GM23338 (cell line): Measurements from ENCODE around the gene MUC5B. TPM values are rescaled to one million over a fixed set of nuclear protein-coding genes. Genes with fewer than 3 reads are reported as not detected.

Experiments
- ATAC-seq: fragments of 200-7000 bp; cut with Tn5 transposase; 3 replicates; pipeline ENCODE4 v1.9.1; 2020
- DNase-seq: peaks from one replicate; pipeline ENCODE4 v3.0.0-alpha.2; 2015; ENCODE audit warnings: low spot score
- H2AFZ ChIP-seq: fragments of 200-600 bp; sonication (generic); 2 replicates; pipeline ENCODE4 v1.8.0; 2016; ENCODE audit warnings: antibody characterized with exemption, mild to moderate bottlenecking, moderate library complexity
- H3F3A ChIP-seq: fragments of 200-600 bp; sonication (generic); replicated peaks from 2 replicates; pipeline ENCODE4 v1.8.0; 2017; ENCODE audit warnings: antibody characterized with exemption, mixed run types, low read depth
- H3K27ac ChIP-seq: fragments of 200-600 bp; sonication (generic); 2 replicates; pipeline ENCODE4 v1.6.1; 2016; ENCODE audit warnings: low read depth
- H3K27me3 ChIP-seq: fragments of 200-600 bp; sonication (generic); 2 replicates; pipeline ENCODE4 v1.8.0; 2016; ENCODE audit warnings: mild to moderate bottlenecking, mixed run types, moderate library complexity; ENCODE audit not compliant: insufficient read depth
- H3K36me3 ChIP-seq: fragments of 200-600 bp; sonication (generic); 2 replicates; pipeline ENCODE4 v1.8.0; 2016; ENCODE audit warnings: mild to moderate bottlenecking; ENCODE audit not compliant: insufficient read depth
- H3K4me1 ChIP-seq: fragments of 200-600 bp; sonication (generic); 2 replicates; pipeline ENCODE4 v1.8.0; 2016; ENCODE audit warnings: mild to moderate bottlenecking, moderate library complexity; ENCODE audit not compliant: insufficient read depth
- H3K4me2 ChIP-seq: fragments of 200-600 bp; sonication (generic); 2 replicates; pipeline ENCODE4 v1.7.1; 2017; ENCODE audit warnings: mixed run types
- H3K4me3 ChIP-seq: fragments of 200-600 bp; sonication (generic); 2 replicates; pipeline ENCODE4 v1.6.1; 2016; ENCODE audit warnings: mixed run types
- H3K79me2 ChIP-seq: fragments of 200-600 bp; sonication (generic); replicated peaks from 2 replicates; pipeline ENCODE4 v1.8.0; 2017; ENCODE audit warnings: mild to moderate bottlenecking; ENCODE audit not compliant: insufficient read depth
- H3K9me2 ChIP-seq: fragments of 200-600 bp; sonication (generic); 2 replicates; pipeline ENCODE4 v1.8.0; 2017; ENCODE audit not compliant: insufficient read depth
- H4K20me1 ChIP-seq: fragments of 200-600 bp; sonication (generic); replicated peaks from 2 replicates; pipeline ENCODE4 v1.8.0; 2017; ENCODE audit warnings: mild to moderate bottlenecking; ENCODE audit not compliant: insufficient read depth
- H3K27ac Mint-ChIP-seq: 2 replicates; pipeline ENCODE4 v1.8.0; 2020; ENCODE audit warnings: inconsistent platforms, mild to moderate bottlenecking, moderate library complexity, mixed read lengths
- H3K27me3 Mint-ChIP-seq: 3 replicates; pipeline ENCODE4 v1.8.0; 2022; ENCODE audit warnings: low read depth, mild to moderate bottlenecking, moderate library complexity, mixed read lengths, inconsistent platforms; ENCODE audit not compliant: insufficient read depth, poor library complexity
- H3K36me3 Mint-ChIP-seq: 3 replicates; pipeline ENCODE4 v1.8.0; 2021; ENCODE audit warnings: low read depth, mild to moderate bottlenecking, inconsistent platforms, moderate library complexity, mixed read lengths
- H3K4me1 Mint-ChIP-seq: 3 replicates; pipeline ENCODE4 v1.8.0; 2020; ENCODE audit warnings: mild to moderate bottlenecking, inconsistent platforms, mixed read lengths
- H3K4me3 Mint-ChIP-seq: 3 replicates; pipeline ENCODE4 v1.8.0; 2021; ENCODE audit warnings: moderate library complexity, mild to moderate bottlenecking, inconsistent platforms, mixed read lengths
- H3K9me3 Mint-ChIP-seq: 3 replicates; pipeline ENCODE4 v1.8.0; 2020; ENCODE audit warnings: moderate library complexity, mild to moderate bottlenecking, inconsistent platforms, mixed read lengths
- CREB1 ChIP-seq: fragments of 250-450 bp; sonication (Bioruptor Pico); IDR thresholded peaks from 2 replicates; pipeline ENCODE4 v1.5.0; 2020; ENCODE audit warnings: low read depth, mild to moderate bottlenecking, moderate library complexity
- CTCF ChIP-seq, 2 experiments: fragments of 200-600 bp in 1 of 2; sonication (generic) in 1 of 2; conservative IDR thresholded peaks; 2 replicates each; pipeline versions ENCODE4 v1.5.1 to v1.6.1; 2016 to 2017; ENCODE audit warnings: antibody characterized with exemption in 2 of 2, low read depth in 2 of 2, mild to moderate bottlenecking in 2 of 2, moderate library complexity in 1 of 2
- EZH2phosphoT487 ChIP-seq: fragments of 200-600 bp; sonication (generic); IDR thresholded peaks from one replicate; pipeline ENCODE4 v1.8.1; 2018; ENCODE audit warnings: antibody characterized with exemption; ENCODE audit not compliant: unreplicated experiment
- JUNB ChIP-seq: IDR thresholded peaks from one replicate; pipeline ENCODE4 v1.6.1; 2016; ENCODE audit warnings: antibody characterized with exemption; ENCODE audit not compliant: unreplicated experiment
- NANOG ChIP-seq: IDR thresholded peaks from 2 replicates; pipeline ENCODE4 v1.6.1; 2016; ENCODE audit warnings: antibody characterized with exemption, borderline replicate concordance
- POLR2AphosphoS5 ChIP-seq: IDR thresholded peaks from 2 replicates; pipeline ENCODE4 v1.6.1; 2016; ENCODE audit warnings: antibody characterized with exemption, low read depth
- REST ChIP-seq: IDR thresholded peaks from one replicate; pipeline ENCODE4 v1.6.1; 2018; ENCODE audit warnings: antibody characterized with exemption; ENCODE audit not compliant: unreplicated experiment
- STAT1 ChIP-seq: IDR thresholded peaks from one replicate; pipeline ENCODE4 v1.6.1; 2016; ENCODE audit warnings: antibody characterized with exemption; ENCODE audit not compliant: unreplicated experiment
- ZNF114 ChIP-seq: fragments of 250-450 bp; sonication (Bioruptor Pico); IDR thresholded peaks from 2 replicates; pipeline ENCODE4 v1.5.0; 2020; ENCODE audit warnings: mild to moderate bottlenecking, moderate library complexity
- ZNF331 ChIP-seq: fragments of 250-450 bp; sonication (Bioruptor Pico); IDR thresholded peaks from 2 replicates; pipeline ENCODE4 v1.5.0; 2020; ENCODE audit warnings: low read depth, mild to moderate bottlenecking, moderate library complexity
- ZNF462 ChIP-seq: fragments of 250-450 bp; sonication (Bioruptor Pico); IDR thresholded peaks from 2 replicates; pipeline ENCODE4 v1.5.0; 2020; ENCODE audit warnings: mild to moderate bottlenecking, moderate library complexity
- polyA plus RNA-seq: library from polyadenylated mRNA; unstranded; fragments of >200 nt; fragmentation: Nextera tagmentation; extraction: Ambion mirVana; gene quantifications from 2 replicates; pipeline ENCODE4 v1.2.1, GENCODE V29; 2016
- total RNA-seq: library from RNA; depleted of rRNA; stranded (reverse); fragments of >200 nt; shearing (Covaris generic); gene quantifications from 2 replicates; pipeline ENCODE4 v1.2.3, GENCODE V29; 2014

The MUC5B gene
- total and polyA plus RNA-seq, 2 experiments from 2014 or later = 0.18 to 0.90 TPM

GRCh38 chr11:1196516-1197391 lies 26.1 kb upstream of the MUC5B start:
- no peaks in the 10 kb centered on the region for H3K27me3 ChIP-seq
- H3K4me2 ChIP-seq = no peak overlapping the region
- no peaks in the 10 kb centered on the region for H3K4me1 ChIP-seq
- H3K4me3 Mint-ChIP-seq = no peak overlapping the region
- DNase-seq = no peak
- no peak for ATAC-seq
- H3K36me3 ChIP-seq = no peaks in the 10 kb centered on the region
- H3K36me3 Mint-ChIP-seq = no peaks in the 10 kb centered on the region
- no peaks in the 10 kb centered on the region for H3K79me2 ChIP-seq
- no peak for TF ChIP-seq CREB1 (CRISPR knock-in tag)
- TF ChIP-seq POLR2AphosphoS5 = no peak
- TF ChIP-seq ZNF331 (CRISPR knock-in tag) = no peak
- TF ChIP-seq STAT1 = no peak
- no peak for TF ChIP-seq CTCF (conservative IDR thresholded peaks at IDR 0.05; ENCODE audit: low read depth in 2 of 2)
- TF ChIP-seq EZH2phosphoT487 = no peak
- no peak for TF ChIP-seq JUNB
- TF ChIP-seq ZNF114 (CRISPR knock-in tag) = no peak
- TF ChIP-seq ZNF462 (CRISPR knock-in tag) = no peak
- TF ChIP-seq REST = no peak
- TF ChIP-seq NANOG = no peak
- H2AFZ ChIP-seq = no peak overlapping the region
- no peak overlapping the region for H3K4me3 ChIP-seq
- no peak overlapping the region for H3K27ac ChIP-seq
- no peak overlapping the region for H3K27ac Mint-ChIP-seq
- no peaks in the 10 kb centered on the region for H3K9me2 ChIP-seq
- H3K27me3 Mint-ChIP-seq = peaks cover 6% of the 10 kb centered on the region
- H4K20me1 ChIP-seq = no peaks in the 10 kb centered on the region
- no peaks in the 10 kb centered on the region for H3F3A ChIP-seq
- no peaks in the 10 kb centered on the region for H3K4me1 Mint-ChIP-seq
- H3K9me3 Mint-ChIP-seq = no peaks in the 10 kb centered on the region; the same call in 1 of the 3 replicates
